ENCODE measurements around the gene MAP1LC3B2. TPM values are rescaled to one million over a fixed set of nuclear protein-coding genes. Genes with fewer than 3 reads are reported as not detected.
"Not testable (repeated sequence)": the region's sequence is repeated elsewhere in the genome, so short reads cannot be mapped to it uniquely, and the experiment has no call there.

MAP1LC3B2 gene
- total RNA-seq, 6 donors from 2014 or later: 1.5 to 5.7 (median 2.5) TPM; not detected in 2

DNA sequence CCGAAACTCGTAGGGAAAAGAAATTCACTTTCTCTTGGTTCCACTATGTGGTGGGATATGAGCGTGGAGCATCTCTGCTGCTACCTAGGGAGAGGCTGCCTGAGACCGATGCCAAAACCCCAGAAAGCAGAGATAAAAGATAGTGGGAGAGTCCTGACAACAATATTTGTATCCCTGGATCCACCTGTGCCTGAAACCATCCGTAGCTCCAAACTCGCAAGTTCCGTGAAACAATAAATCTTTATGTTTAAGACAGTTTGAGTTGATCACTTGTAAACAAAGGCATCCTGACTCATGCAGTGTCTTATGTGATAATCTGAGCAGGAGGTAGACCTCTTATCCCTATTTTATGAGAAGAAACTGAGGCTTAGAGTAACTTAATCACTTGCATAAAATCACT lies 2.9 kb downstream of the MAP1LC3B2 start:
- WGBS, 2 donors: 74 to 79% methylated on average over 7 of the region's 7 CpGs
- DNase-seq (no peak), ATAC-seq (ENCODE audit: low FRiP score in 2 of 2) (no peak)
- TF ChIP-seq CTCF (IDR thresholded peaks at IDR 0.05) (no peak), EP300 (IDR thresholded peaks at IDR 0.05) (no peak), POLR2AphosphoS5 (IDR thresholded peaks at IDR 0.05) (no peak), POLR2A (IDR thresholded peaks at IDR 0.05) (no peak)
- Histone ChIP-seq H3K27me3 (no peaks in the 10 kb centered on the region), H3K36me3 (no peaks in the 10 kb centered on the region), H3K27ac (no peak overlapping the region), H3K4me3 (no peak overlapping the region), H3K4me1 (peaks cover 0 to 17% (median 16%) of the 10 kb centered on the region in 4 donors), H3K9me3 (no peaks in the 10 kb centered on the region)

GRCh38 chr12:116563262-116563661 lies 4.1 kb downstream of the MAP1LC3B2 start:
- ATAC-seq (ENCODE audit: low FRiP score in 2 of 2): no peak
- no peaks in the 10 kb centered on the region for H3K9me3 ChIP-seq
- no peak for DNase-seq
- no peaks in the 10 kb centered on the region for H3K36me3 ChIP-seq
- TF ChIP-seq EP300 (IDR thresholded peaks at IDR 0.05): no peak
- no peak for TF ChIP-seq POLR2AphosphoS5 (IDR thresholded peaks at IDR 0.05)
- TF ChIP-seq POLR2A (IDR thresholded peaks at IDR 0.05): no peak
- TF ChIP-seq CTCF (IDR thresholded peaks at IDR 0.05): no peak
- peaks cover 0 to 17% (median 16%) of the 10 kb centered on the region in 4 donors for H3K4me1 ChIP-seq
- H3K27me3 ChIP-seq: no peaks in the 10 kb centered on the region
- H3K27ac ChIP-seq: no peak overlapping the region
- WGBS, 2 donors: 96 to 100% methylated on average over 1 of the region's 1 CpG
- H3K4me3 ChIP-seq: no peak overlapping the region

- TF ChIP-seq POLR2AphosphoS5 (IDR thresholded peaks at IDR 0.05) (no peak), EP300 (IDR thresholded peaks at IDR 0.05) (no peak), POLR2A (IDR thresholded peaks at IDR 0.05) (no peak), CTCF (IDR thresholded peaks at IDR 0.05) (no peak)
- no peak overlapping the region for H3K27ac ChIP-seq
- no peak for DNase-seq
- H3K4me1 ChIP-seq: peaks cover 0 to 12% (median 10%) of the 10 kb centered on the region in 4 donors
- H3K36me3 ChIP-seq: no peaks in the 10 kb centered on the region
- ATAC-seq (ENCODE audit: low FRiP score in 2 of 2): no peak
- no peaks in the 10 kb centered on the region for H3K27me3 ChIP-seq
- no peaks in the 10 kb centered on the region for H3K9me3 ChIP-seq
- H3K4me3 ChIP-seq: no peak overlapping the region
Measured at GRCh38 chr12:116564080-116564479, 4.9 kb downstream of the MAP1LC3B2 start.

DNA sequence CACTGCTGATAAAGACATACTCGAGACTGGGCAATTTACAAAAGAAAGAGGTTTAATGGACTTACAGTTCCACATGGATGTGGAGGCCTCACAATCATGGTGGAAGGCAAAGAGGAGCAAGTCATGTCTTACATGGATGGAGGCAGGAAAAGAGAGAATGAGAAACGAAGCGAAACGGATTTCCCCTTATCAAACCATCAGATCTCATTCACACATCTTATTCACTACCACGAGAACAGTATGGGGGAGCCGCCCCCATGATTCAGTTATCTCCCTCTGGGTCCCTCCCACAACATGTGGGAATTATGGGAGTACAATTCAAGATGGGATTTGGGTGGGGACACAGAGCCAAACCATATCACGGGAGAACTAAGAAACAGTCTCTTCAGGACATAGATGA lies 6.0 kb downstream of the MAP1LC3B2 start:
- not testable (repeated sequence) for H3K4me3 ChIP-seq; ATAC-seq (ENCODE audit: low FRiP score in 2 of 2); H3K9me3 ChIP-seq; DNase-seq; H3K27me3 ChIP-seq; H3K36me3 ChIP-seq; H3K4me1 ChIP-seq; H3K27ac ChIP-seq
- 79 to 86% methylated on average over 7 of the region's 7 CpGs for whole genome bisulfite sequencing, 2 donors

DNA sequence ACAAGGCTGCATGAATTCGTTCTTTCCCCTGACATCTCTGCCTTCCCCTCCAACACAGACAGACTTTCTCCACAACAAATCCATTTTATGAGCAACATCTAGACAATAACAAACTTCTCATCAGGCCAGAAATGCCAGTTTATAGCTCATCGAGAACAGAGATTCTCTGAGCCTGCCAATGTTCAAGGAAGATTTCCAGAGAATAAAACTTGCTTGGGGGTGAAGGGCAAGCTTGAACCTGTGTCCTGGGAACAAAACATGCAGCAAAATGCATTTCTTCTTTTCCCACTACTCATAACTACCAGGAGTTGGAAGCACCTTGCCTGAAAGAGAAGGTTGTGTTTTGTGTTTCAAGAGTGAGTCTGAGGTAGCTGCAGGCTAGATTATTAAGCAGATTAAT lies 6.8 kb downstream of the MAP1LC3B2 start:
- no peak overlapping the region for H3K27ac ChIP-seq
- WGBS, 2 donors: 79 to 90% methylated on average over 2 of the region's 2 CpGs
- no peaks in the 10 kb centered on the region for H3K4me1 ChIP-seq
- no peaks in the 10 kb centered on the region for H3K36me3 ChIP-seq
- H3K4me3 ChIP-seq: no peak overlapping the region
- ATAC-seq (ENCODE audit: low FRiP score in 2 of 2): no peak
- no peak for DNase-seq
- TF ChIP-seq POLR2A (IDR thresholded peaks at IDR 0.05): no peak
- no peak for TF ChIP-seq POLR2AphosphoS5 (IDR thresholded peaks at IDR 0.05)
- no peak for TF ChIP-seq CTCF (IDR thresholded peaks at IDR 0.05)
- no peak for TF ChIP-seq EP300 (IDR thresholded peaks at IDR 0.05)
- no peaks in the 10 kb centered on the region for H3K9me3 ChIP-seq
- H3K27me3 ChIP-seq: no peaks in the 10 kb centered on the region

All from upper lobe of left lung (tissue), 6 donors.